Right hindlimb (tissue), 1 donor: ENCODE measurements around the gene NOP16.

Experiments
- DNase-seq: peaks from one replicate; pipeline ENCODE4 v3.0.0-alpha.2; 2018

NOP16 gene

GRCh38 chr5:176384366-176384930 lies 4.0 kb downstream of the NOP16 start:
- no peak for DNase-seq

GRCh38 chr5:176383961-176384360 lies 4.4 kb downstream of the NOP16 start:
- no peak for DNase-seq

GRCh38 chr5:176383248-176383905 lies 5.0 kb downstream of the NOP16 start:
- no peak for DNase-seq

GRCh38 chr5:176382721-176383120 lies 5.7 kb downstream of the NOP16 start:
- DNase-seq, result no peak

DNA sequence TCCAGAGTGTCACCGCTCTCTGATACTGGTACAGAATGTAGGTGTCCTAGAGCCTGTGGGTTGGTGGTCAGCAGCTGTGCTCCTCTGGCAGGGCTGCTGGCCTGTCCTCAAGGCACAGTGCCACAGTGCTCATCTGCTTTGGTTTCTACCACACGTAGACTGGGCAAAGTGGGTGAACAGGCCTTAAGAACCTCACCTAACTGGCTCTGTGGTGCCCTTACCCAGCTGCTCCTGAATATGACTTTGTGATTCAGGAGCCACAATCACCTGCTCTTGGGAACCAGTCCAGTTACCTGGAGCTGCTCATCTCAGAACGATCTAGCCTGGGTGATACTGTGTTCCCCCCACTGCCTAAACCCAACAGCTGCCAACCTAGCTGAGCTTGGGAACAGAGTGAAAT lies 6.4 kb downstream of the NOP16 start:
- DNase-seq, result no peak

GRCh38 chr5:176381423-176381822 lies 7.0 kb downstream of the NOP16 start:
- DNase-seq, result no peak

DNA sequence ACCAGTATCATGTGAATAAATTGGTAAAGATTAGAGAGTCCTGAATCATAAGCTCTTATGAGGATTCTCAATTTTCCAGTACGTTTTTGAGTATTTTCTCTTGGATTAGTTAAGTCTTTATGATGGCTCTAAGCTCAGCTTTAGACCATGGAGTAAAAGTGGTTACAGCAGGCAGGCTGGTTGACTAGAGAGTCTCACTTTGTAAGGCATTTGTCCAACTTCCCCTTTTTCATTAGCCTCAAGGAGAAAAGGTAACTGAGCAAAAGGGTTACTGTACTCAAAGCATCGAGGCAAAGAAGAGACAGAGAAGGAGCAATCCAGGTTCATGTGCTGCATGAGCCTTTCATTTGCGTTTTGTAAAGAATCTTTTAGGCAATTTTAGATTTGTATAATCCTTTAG lies 8.5 kb downstream of the NOP16 start:
- DNase-seq, result no peak

DNA sequence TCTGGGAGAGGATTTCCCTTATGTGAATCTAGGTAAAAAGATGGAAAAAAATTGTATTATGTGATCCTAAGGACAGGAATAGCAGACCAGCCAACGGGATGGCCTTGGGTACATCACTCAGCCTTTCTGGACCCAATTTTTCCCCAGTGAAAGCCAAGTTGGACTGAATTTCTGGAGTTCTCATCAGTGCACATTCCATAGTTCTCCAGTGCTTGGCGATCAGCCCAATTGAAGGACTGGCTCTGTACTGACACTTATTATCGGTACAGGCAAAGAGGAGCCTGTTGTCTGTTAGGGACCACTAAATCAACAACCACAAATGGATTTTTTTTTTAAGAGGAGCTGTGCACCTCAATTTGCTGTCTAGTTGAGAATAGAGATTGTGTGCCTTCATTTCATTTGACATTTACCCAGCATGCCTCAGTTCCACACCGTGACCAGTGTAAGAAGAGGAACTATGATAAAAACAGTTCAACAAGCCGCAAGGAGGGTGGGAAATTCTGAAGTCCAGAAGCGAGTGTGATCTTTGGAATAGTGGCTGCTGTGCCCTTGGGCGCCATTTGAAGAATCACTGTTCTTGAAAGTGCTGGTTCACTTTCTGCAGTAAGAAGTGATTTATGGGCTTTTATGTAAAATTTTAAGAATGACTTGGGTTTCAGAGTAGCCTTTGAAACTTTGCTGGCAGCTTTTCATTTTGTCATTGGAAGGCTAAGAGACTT lies 15.1 kb downstream of the NOP16 start:
- DNase-seq, result peak; percentile 29

GRCh38 chr5:176371621-176372539 lies 16.5 kb downstream of the NOP16 start:
- no peak for DNase-seq

DNA sequence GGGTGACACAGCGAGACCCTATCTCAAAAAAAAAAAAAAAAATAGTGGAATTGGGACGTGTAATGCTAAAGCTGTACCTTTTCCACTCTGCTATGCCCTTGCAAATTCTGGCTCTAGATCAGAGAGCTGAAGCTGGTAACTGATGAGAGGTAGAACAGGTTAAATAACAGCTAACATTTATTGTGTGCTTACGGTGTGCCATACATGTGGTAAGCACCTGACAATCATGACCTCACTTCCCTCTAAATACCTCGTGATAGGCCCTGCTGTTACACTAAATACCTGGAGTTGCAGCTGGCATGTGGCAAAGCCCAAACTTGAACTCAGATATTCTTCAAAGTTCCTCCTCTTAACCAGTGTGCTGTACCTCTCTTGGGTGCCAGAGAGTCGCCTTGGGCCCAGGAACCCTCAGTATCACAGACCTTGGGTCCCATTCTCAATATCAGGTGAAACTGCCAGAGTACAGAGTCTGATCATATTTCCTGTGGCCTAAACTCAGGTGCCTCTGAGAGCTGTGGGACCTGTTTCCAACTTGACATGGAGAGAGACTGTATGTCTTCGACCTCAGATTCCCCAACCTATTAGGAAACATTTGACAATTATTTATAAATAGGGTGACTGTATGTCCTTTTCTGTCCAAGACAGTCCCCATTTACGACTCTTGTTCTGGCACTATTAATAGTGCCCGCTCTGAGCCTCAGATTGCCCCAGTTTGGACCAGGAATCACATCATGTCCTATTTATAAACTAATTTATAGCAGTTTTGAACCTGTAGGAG lies 18.3 kb downstream of the NOP16 start:
- no peak for DNase-seq

DNA sequence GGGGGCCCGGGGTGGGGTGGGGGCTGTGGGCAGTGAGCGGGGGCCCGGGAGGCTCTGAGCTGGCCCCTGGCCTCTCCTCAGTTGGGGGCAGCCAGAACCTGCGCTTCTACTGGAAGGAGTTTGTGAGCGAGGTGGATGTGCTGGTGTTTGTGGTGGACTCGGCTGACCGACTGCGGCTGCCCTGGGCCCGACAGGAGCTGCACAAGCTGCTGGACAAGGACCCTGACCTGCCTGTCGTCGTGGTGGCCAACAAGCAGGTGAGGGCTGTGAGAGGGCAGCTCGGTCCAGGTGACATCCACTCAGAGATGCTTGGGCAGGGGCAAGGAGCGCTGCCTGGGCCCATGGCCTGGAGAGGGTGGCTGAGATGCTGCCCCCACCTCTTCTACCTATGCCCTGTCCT lies 19.7 kb downstream of the NOP16 start:
- no peak for DNase-seq

- no peak for DNase-seq
Observed at GRCh38 chr5:176366232-176366894, 22.0 kb downstream of the NOP16 start.

- peak; percentile 83 for DNase-seq
Observed at GRCh38 chr5:176365351-176366231, 22.8 kb downstream of the NOP16 start, which contains the start of gene ARL10. Gene ARL10, plus strand, starts transcription at chr5:176365487. Its CDS starts 77 bp downstream, at chr5:176365564.

GRCh38 chr5:176364765-176365350 lies 23.5 kb downstream of the NOP16 start:
- no peak for DNase-seq

GRCh38 chr5:176362233-176362490 lies 26.2 kb downstream of the NOP16 start:
- DNase-seq, result no peak

- peak; percentile 96 for DNase-seq
Observed at GRCh38 chr5:176361437-176362232, 26.8 kb downstream of the NOP16 start, which contains the start of gene KIAA1191. Gene KIAA1191, minus strand, starts transcription at chr5:176361764. Its CDS starts 2,256 bp downstream, at chr5:176359508.

DNA sequence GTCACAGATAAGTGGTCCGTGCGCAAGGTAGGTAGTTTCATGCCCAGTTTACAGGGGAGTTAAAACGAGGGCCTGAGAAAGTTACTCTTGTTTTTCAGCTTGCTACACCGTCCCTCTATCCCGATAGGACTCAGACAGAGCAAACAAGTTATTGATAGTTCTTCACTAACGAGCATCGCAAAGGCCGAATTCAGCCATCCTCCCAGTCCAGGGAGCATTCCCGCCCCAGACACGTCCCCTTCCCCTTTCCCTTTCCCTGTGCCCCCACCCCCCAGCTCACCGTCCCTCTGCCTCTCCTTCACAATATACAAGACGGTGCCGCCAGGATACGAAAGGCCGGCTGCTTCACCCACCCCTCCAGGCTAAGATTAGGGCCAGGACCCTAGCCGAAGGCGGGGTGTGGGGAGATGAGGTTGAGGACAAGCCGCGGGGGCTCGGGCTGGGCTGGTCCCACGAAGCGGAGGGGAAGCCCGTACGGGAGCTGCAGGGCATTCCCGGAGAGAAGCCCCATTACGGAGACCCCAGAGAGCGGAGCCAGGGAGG lies 27.4 kb downstream of the NOP16 start:
- DNase-seq, result no peak

DNA sequence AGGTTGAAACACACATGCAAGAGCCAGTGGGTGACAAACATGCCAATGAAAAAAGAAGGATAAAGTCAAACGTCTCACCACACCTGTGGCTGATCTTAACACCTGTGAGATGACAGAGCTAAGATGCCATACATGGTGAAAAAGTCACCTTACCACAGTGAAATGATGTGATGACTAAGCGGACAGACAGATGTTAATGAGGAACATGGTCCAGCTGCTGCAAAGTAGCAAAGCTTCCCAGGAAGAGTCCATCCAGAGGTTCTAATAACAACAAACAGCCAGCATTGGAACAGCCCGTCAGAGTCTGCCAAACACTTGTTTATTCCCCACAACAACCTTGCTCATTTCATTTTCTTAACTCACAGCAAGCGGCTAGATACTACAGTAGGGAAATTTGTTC lies 28.7 kb downstream of the NOP16 start:
- DNase-seq, result no peak

DNA sequence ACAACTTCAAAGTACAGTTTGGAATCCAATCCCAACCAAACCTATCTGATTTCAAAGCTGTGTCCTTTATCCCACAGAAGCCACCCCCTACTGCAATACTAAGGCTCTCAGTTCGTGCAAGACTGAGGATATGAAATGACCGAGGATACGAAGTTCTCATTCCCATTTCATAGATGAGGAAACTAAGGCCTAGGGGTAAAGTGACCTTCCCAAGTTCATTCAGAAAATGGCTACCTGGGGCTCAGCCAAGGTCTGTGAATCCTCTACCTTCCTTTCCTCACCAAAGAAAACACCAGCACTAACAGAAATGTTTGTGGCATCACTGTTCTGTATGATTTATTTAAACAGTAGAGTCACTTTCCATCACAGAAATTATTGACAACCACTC lies 32.2 kb downstream of the NOP16 start:
- no peak for DNase-seq
